Stimulated activated CD4-positive, alpha-beta T cell treated with anti-CD3 and anti-CD28 coated beads, TNF-alpha, amount 100 ng/mL, for 4 hours (primary cell): ENCODE data around the gene CHN1.

ENCODE experiments used
- DNase-seq, 3 experiments: peaks; one replicate each; pipeline ENCODE4 v3.0.0-alpha.2; 2020; ENCODE audit warnings: low read depth in 3 of 3

Gene CHN1

DNA sequence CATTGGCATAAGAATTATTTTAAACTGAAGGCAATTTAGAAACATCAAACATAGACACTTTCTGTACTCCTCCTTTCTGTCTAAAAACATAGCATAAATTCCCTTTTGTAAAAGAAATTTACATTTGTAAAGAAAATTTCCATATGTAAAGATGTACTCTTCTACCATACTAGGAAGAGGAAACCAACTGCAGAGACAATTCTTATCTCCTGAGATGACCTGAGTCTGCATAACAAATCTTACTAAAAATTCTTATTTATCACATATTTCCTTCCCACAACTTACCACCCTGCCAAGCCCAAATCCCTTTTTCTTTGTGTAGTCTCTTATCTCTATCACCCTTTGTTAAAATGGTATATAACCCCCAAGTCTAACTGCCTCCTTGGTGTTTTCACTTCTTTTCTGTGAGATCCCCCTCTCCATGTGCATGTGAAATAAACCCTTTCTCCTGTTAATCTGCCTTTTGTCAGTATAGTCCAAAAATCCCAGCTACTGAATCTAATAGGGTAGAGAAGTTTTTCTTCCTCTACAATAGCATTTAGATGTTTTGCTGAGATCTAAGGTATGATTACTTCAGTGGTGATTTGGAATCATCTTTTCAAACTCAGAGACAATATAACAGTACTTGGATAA lies 81.0 kb downstream of the CHN1 start:
- DNase-seq: no peak

GRCh38 chr2:174919947-174920595 lies 85.1 kb downstream of the CHN1 start:
- no peak for DNase-seq

GRCh38 chr2:174918886-174919526 lies 86.2 kb downstream of the CHN1 start:
- no peak for DNase-seq

DNA sequence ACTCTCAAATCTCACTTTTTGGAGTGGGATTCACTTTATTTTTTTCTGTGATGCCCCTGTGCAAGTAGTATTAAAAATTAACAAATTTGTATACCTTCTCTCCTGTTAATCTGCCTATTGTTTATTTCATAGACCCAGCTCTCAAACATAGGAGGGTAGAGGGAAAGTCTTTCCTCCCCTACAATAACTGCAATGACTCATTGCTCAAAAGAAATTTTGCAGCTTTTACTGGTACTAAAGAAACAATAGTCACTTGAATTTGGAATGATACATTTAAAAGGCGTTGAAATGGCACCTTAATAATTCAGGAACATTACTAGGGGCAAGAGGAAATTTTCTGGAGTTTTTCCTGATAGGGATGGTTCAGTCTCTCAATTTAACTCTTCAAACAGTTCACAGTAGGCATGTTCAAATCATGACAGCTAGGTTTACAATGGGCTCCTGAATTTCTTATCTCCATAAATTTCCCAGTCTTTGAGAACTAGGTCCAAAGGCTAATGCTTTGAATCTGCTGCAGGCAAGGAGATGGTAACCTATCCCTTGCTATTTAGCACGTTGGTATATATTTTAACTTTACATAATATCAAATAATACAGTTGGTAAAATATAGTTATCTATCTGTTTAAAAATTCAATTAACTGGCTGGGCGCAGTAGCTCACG lies 88.8 kb downstream of the CHN1 start:
- DNase-seq: no peak

DNA sequence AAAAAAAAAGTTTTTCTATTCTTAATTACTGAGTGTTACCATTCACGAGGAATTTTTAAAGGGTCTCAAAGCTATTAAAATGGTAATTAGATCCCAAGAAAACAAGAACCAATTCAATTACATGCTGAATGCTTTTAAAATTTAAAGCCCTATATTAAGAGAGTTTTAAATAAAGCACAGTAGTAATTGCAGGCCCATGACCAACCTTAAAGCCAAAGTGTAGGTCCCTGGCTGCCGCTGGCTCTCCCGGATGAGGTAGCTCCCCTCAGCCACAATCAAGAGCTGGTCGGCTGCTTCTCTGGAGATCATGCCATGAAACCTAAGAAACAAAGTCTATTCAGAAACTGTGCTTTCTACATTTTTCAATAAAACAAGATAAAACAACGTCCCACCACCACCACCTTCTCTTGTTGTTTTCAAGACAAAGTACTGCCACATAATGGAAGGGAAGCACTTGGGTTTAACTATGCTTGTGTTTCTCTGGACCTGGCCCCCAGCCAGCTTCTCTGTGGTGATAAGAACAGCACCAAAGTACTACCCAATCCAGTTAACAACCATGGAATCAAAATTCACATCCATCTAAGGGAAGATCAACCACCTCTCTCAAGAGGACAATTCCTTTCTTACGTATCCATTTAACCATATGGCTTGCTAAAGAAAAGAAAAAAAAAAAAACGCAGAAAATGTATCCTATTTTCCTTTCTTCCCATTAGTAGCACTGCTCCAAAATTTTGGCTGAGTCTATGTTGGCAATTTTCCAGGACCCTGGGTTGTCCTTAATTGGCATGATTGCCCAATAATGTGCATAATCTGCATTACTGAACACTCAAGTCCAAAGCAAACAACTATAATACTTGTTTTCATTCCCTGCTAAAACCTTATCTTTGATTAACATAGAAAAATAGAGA lies 90.1 kb downstream of the CHN1 start:
- DNase-seq: no peak

DNA sequence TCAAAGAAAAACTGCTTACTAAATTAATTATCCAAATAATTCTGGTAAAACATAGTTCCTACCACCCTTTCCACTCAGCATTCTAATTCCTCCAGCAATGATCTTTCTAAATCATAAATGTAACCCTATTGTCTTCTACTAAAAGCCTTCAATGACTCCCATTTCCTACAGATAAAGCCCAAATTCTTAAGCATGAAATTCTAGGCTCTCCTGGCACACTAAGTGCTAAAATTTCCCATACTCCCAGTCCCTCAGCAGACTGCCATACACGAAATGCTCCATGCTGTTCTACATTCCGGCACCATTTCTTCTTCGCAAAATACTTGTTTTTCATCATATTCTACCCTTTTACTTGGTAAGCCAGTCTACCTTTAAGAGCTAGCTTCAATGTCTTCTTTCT lies 96.9 kb downstream of the CHN1 start:
- DNase-seq: no peak

DNA sequence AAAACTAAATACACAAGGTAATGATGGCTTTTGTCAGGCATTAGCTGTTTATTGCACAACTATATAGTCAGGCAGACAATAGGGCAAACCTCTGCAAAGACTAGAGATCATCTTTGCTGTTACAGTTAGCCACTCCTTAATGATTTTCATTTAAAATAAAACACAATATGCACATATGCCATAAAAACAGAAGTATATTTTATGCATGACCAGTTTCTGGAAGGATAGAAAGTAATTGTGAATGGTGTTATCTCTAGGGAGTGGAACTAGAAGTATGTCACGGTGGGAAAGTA lies 102.0 kb downstream of the CHN1 start:
- DNase-seq: no peak

DNA sequence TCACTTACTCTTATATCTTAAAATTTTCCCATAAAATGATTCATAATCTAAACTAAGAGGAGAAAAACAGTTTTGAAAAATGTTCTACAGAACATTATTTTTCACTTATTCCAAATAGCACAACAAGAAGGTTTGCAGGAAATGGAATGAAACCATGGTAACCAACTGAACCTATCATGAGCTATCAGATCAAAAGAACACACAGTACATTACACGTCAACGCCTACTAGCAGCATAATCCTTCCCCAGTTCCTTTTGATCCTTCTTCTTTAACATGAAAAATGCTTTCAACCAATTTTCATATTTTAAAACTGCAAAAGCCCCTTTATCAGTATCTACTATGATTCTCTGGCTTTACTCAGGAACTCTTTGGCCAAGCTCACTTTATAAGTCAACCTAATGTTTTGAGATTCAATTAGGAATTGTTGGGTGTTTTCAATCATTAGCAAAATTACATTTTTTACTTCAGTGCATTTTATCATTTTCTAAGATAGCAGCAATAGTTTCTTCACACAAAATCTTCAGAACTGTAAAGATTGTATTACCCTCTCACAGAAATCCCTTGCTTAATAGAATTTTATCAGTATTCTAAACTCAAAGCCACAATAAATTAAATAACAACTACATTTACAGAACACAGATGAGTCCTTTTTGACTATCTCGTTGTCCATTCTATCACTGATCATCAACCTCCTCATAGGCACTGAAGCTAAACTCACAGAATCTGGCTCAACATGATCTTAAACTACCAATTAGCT lies 102.5 kb downstream of the CHN1 start:
- no peak for DNase-seq

GRCh38 chr2:174901075-174901474 lies 104.1 kb downstream of the CHN1 start:
- DNase-seq: no peak

DNA sequence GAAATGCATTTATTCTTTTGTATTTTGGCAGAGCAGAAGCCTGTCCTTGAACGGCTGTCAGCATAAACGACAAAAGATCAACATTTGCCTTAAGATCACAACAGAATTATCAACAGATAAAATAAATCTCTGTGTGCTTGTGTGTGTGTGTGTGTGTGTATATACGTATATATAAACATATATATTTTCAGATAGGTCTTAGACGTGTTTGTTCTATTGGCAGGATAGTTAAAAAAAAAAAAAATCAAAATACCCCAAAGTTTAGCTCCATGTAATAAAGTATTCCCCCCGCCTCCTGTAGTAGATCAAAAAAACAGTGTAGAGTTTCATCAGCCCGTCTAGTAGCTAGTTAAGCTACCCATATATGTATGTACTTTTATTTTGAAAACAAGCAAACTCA lies 107.9 kb downstream of the CHN1 start:
- no peak for DNase-seq

DNA sequence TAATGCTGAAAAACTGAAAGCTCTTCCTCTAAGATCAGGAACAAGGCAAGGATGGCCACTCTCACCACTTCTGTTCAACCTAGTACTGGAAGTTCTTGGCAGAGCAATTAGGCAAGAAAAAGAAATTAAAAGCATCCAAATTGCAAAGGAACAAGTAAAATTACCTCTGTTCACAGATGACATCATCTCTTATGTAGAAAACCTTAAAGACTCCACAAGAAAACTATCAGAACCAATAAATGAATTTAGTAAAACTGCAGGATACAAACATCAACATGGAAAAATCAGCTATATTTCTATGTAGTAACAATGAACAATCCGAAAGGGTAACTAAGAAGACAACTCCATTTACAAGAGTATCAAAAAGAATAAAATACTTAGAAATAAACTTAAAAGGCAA lies 112.2 kb downstream of the CHN1 start:
- DNase-seq: no peak

DNA sequence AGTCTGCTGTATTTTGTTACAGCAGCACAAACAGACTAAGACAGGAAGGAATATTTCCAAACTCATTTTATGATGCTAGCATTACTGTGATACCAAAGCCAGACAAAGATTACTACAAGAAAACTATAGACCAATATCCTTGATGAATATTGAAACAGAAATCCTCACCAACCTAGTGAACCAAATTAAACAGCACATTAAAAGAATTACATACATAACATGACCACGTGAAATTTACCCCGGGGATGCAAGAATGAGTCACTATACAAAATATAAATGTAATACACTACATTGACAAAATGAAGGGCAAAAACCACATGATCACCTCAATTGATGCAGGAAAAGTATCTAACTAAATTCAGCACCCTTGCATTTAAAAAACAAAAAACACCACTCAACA lies 112.6 kb downstream of the CHN1 start:
- DNase-seq: no peak

DNA sequence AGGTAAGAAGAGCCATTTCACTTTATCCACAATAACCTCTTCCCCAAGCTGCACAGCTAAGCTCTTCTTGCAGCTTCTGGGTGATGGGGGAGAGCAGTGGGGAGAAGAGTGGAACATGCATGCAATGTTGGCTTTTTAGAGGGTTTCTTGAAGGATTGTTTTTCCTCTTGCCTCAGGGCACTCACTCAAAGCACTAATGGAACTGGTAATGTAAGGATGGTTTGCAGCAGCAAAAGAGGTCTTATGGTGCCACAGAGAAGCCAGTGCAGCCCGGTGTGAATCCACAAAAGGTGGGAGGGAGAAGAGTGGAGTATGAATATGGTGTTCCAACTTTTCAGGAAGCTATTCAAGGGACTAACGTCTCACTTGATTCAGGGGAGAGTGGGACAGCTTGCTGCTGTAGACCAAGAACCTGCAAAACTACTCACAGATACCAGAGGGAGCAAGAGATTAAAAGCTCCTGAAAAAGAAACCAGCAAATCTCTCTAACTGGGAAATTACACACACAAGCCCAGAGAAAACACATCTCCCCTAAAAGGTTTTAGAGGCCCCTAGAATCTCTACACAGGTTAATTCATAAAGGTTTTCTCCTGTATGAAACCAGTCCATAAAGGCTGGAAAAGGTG lies 116.4 kb downstream of the CHN1 start:
- DNase-seq: no peak

- DNase-seq: no peak
Measured at GRCh38 chr2:174888146-174888545, 117.0 kb downstream of the CHN1 start.

DNA sequence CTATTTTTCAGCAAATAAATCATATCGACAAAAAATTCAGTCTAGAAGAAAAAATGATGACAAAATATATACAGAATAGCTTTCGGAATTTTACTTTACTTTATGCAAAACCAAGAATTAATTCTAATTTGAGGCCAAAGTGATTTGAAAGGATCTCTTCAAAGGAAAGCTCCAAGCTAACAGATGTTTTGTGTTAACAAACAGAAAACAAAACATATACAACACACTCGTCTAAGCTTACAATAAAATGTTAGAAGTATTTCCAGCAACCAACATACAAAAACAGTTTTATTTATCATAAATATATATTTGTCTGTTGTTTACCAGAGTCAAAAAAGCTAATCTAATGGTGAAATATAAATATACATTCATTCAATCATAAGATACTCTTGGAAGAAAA lies 122.8 kb downstream of the CHN1 start:
- DNase-seq: no peak

DNA sequence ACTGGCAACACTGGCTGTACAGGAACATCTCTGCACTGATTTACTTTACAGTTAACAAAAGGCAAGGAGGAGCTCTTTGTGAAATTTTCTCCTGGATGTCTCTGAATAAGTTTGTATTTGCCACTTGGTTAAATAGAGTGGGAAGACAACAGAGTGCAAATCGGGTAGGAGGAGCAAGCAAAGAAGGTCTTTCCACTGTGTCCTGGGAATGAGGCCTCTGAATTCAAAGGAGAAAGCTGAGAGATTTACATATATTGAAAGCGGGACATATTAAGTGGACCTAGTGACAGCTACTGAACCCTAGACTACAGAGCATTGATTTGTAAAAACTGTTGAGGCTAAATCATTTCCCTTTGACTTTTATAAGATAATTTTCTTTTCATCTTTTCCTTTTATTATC lies 123.5 kb downstream of the CHN1 start:
- no peak for DNase-seq

GRCh38 chr2:174878537-174879147 lies 126.5 kb downstream of the CHN1 start:
- no peak for DNase-seq

- DNase-seq: no peak
Measured at GRCh38 chr2:174877751-174878150, 127.4 kb downstream of the CHN1 start.

- no peak for DNase-seq
Measured at GRCh38 chr2:174877301-174877700, 127.9 kb downstream of the CHN1 start.

GRCh38 chr2:174874085-174874484 lies 131.1 kb downstream of the CHN1 start:
- DNase-seq: no peak
